B cell (primary cell): ENCODE data around the gene TSPO2. TPM values are rescaled to one million over a fixed set of nuclear protein-coding genes. Genes with fewer than 3 reads are reported as not detected.

Experiments used
- ATAC-seq: fragments of 200-7000 bp; cut with Tn5 transposase; one replicate; pipeline ENCODE4 v1.10.0; 2021; ENCODE audit warnings: low read depth, mild to moderate bottlenecking, moderate number of reproducible peaks, moderate library complexity
- CTCF ChIA-PET: fragments of 350-600 bp; sonication (Branson Sonifier 250); formaldehyde crosslinking; loops from one replicate; lab custom pipeline; 2021; ENCODE audit warnings: antibody characterized with exemption, inconsistent platforms; lab: Charles Lee
- POLR2A ChIA-PET: fragments of 350-600 bp; sonication (Branson Sonifier 250); formaldehyde crosslinking; loops from one replicate; lab custom pipeline; 2021; ENCODE audit warnings: antibody characterized with exemption; lab: Charles Lee
- DNase-seq: peaks from one replicate; pipeline ENCODE4 v3.0.0; 2013
- H2AFZ ChIP-seq: 2 replicates; pipeline ENCODE4 v1.6.1; 2012; ENCODE audit warnings: mild to moderate bottlenecking, low read depth, low read length; ENCODE audit not compliant: insufficient read depth, poor library complexity, severe bottlenecking
- H3K27ac ChIP-seq, 2 donors: 1 replicate in 1 of 2; 2 replicates in 1 of 2; pipeline ENCODE4 v1.5.1; 2012 to 2013; ENCODE audit warnings: low read length in 2 of 2, mild to moderate bottlenecking in 2 of 2, moderate library complexity in 1 of 2
- H3K27me3 ChIP-seq, 4 experiments: fragments of 200-600 bp in 1 of 4; sonication (generic) in 1 of 4; replicated peaks in 1 of 4; 1 replicate in 2 of 4; 2 replicates in 2 of 4; pipeline versions ENCODE4 v1.6.1 to v1.7.0; 2013 to 2016; ENCODE audit warnings: low read length in 3 of 4, mild to moderate bottlenecking in 2 of 4, mixed read lengths in 1 of 4, moderate library complexity in 1 of 4; ENCODE audit not compliant: insufficient read depth in 4 of 4, control insufficient read depth in 3 of 4; ENCODE audit errors: control extremely low read depth in 1 of 4
- H3K36me3 ChIP-seq, 2 experiments: replicated peaks in 1 of 2; 1 replicate in 1 of 2; 2 replicates in 1 of 2; pipeline versions ENCODE4 v1.6.1 to v1.7.1; 2013; ENCODE audit warnings: low read length in 1 of 2; ENCODE audit not compliant: insufficient read depth in 2 of 2, control insufficient read depth in 1 of 2; ENCODE audit errors: control extremely low read depth in 1 of 2, extremely low read depth in 1 of 2
- H3K4me1 ChIP-seq, 2 donors: fragments of 200-600 bp in 1 of 2; sonication (generic) in 1 of 2; 1 replicate in 1 of 2; 2 replicates in 1 of 2; pipeline versions ENCODE4 v1.5.1 to v1.6.1; 2013 to 2017; ENCODE audit warnings: low read length in 2 of 2; ENCODE audit not compliant: control insufficient read depth in 2 of 2, insufficient read depth in 2 of 2
- H3K4me2 ChIP-seq: replicated peaks from 2 replicates; pipeline ENCODE3; 2012; ENCODE audit warnings: mild to moderate bottlenecking, low read depth, low read length; ENCODE audit not compliant: poor library complexity, severe bottlenecking
- H3K4me3 ChIP-seq, 5 experiments: fragments of 200-600 bp in 1 of 5; sonication (generic) in 1 of 5; 1 replicate in 3 of 5; 2 replicates in 2 of 5; pipeline versions ENCODE4 v1.5.1 to v1.7.0; 2011 to 2016; ENCODE audit warnings: low read length in 4 of 5, mild to moderate bottlenecking in 4 of 5, low read depth in 2 of 5, control low read depth in 1 of 5, moderate library complexity in 1 of 5; ENCODE audit not compliant: insufficient read depth in 1 of 5; ENCODE audit errors: control extremely low read depth in 1 of 5, extremely low read depth in 1 of 5
- H3K79me2 ChIP-seq: fragments of 200-600 bp; sonication (generic); one replicate; pipeline ENCODE4 v1.6.0; 2016; ENCODE audit warnings: low read length; ENCODE audit not compliant: control insufficient read depth, insufficient read depth
- H3K9ac ChIP-seq: fragments of 200-600 bp; sonication (generic); 2 replicates; pipeline ENCODE4 v1.6.1; 2017; ENCODE audit warnings: mild to moderate bottlenecking, low read length, moderate library complexity
- H3K9me3 ChIP-seq, 3 donors: one replicate each; pipeline versions ENCODE4 v1.6.1 to v1.7.1; 2013; ENCODE audit warnings: low read length in 2 of 3; ENCODE audit not compliant: control insufficient read depth in 2 of 3, insufficient read depth in 1 of 3; ENCODE audit errors: control extremely low read depth in 1 of 3
- H4K20me1 ChIP-seq: 2 replicates; pipeline ENCODE4 v1.6.0; 2012; ENCODE audit warnings: mild to moderate bottlenecking, low read length; ENCODE audit not compliant: insufficient read depth, control insufficient read depth, poor library complexity, severe bottlenecking
- H3K27ac Mint-ChIP-seq: one replicate; pipeline ENCODE4 v1.8.0; 2021; ENCODE audit warnings: mixed read lengths
- H3K27me3 Mint-ChIP-seq: one replicate; pipeline ENCODE4 v1.8.0; 2021; ENCODE audit warnings: mixed read lengths
- H3K4me1 Mint-ChIP-seq: one replicate; pipeline ENCODE4 v1.8.0; 2021; ENCODE audit warnings: mixed read lengths
- H3K4me3 Mint-ChIP-seq: one replicate; pipeline ENCODE4 v1.8.0; 2021; ENCODE audit warnings: mixed read lengths
- H3K9me3 Mint-ChIP-seq: one replicate; pipeline ENCODE4 v1.8.0; 2022; ENCODE audit warnings: mixed read lengths; ENCODE audit not compliant: insufficient read depth
- CTCF ChIP-seq: fragments of 200-600 bp; IDR thresholded peaks from one replicate; pipeline ENCODE4 v1.8.0; 2022; ENCODE audit warnings: antibody characterized with exemption, mild to moderate bottlenecking
- EZH2 ChIP-seq: IDR thresholded peaks from 2 replicates; pipeline ENCODE4 v1.6.1; 2012; ENCODE audit warnings: borderline replicate concordance, low read depth, mild to moderate bottlenecking, moderate library complexity, low read length; ENCODE audit not compliant: insufficient read depth, poor library complexity, severe bottlenecking
- WGBS: methylation state at CpG from one replicate; pipeline ENCODE4 v1.1.5; 2013; ENCODE audit warnings: missing lambda C conversion rate; ENCODE audit not compliant: insufficient coverage; 5-methylcytosine and 5-hydroxymethylcytosine counted together
- intact Hi-C: fragments of 100-400 bp; cut with micrococcal nuclease; formaldehyde crosslinking; loops from one replicate; pipeline ENCODE4 v1.10.0; 2022
- polyA plus RNA-seq: library from polyadenylated mRNA; depleted of rRNA; stranded (reverse); fragments of >200 nt; gene quantifications from 2 replicates; pipeline ENCODE4 v1.2.3, GENCODE V29; 2012
- total RNA-seq, 2 donors: library from RNA; stranded (reverse); fragments of 120-200 nt in 1 of 2; gene quantifications; 1 replicate in 1 of 2; 2 replicates in 1 of 2; pipeline versions ENCODE4 v1.2.3 to v1.2.4, GENCODE V29; 2013 to 2022

The TSPO2 gene
- total and polyA plus RNA-seq, 2 donors (not counting 1 experiment from before 2014, with no cell fraction given): not detected

DNA sequence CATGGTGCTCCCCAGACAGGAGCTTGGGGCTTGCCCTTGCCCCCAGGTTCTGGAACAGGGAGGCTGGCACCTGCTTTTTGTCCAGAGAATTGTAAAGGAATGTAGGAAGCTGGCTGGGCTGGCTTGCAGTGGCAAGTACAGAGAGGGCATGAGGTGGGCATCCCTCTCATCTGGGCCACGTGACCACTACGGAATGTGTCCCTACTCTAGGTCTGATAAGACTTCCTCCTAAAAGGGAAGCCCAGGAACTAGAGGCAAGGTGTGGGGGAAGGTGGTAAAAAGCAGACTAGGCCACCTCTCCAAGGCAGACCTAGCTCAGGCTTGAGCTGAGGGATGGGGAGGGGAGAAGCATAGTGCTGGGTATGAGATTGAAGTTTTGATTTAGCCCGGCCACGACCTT lies 42.0 kb upstream of the TSPO2 start:
- Mint-ChIP-seq H3K9me3 (no peaks in the 10 kb centered on the region), H3K4me1 (no peaks in the 10 kb centered on the region), H3K27ac (no peak overlapping the region), H3K4me3 (no peak overlapping the region), H3K27me3 (peaks cover 44% of the 10 kb centered on the region)
- Histone ChIP-seq H2AFZ (no peak overlapping the region), H3K36me3 (no peaks in the 10 kb centered on the region), H3K4me3 (no peak overlapping the region), H3K9ac (no peak overlapping the region), H3K79me2 (no peaks in the 10 kb centered on the region), H3K9me3 (no peaks in the 10 kb centered on the region), H3K27me3 (peaks cover 0 to 30% (median 7%) of the 10 kb centered on the region in 4 experiments), H3K4me2 (no peak overlapping the region), H4K20me1 (no peaks in the 10 kb centered on the region), H3K4me1 (no peaks in the 10 kb centered on the region), H3K27ac (no peak overlapping the region)
- ATAC-seq (no peak), DNase-seq (no peak)
- intact Hi-C loops: no loop called here
- ChIA-PET CTCF (interaction anchor here (0.9 to 1.0 kb wide), 2 partner anchors 9 to 11 kb away, joined by 3 to 4 read pairs; no protein-coding TSS in a partner anchor), POLR2A (no interaction called here)
- WGBS: 79% methylated on average over 2 of the region's 4 CpGs
- TF ChIP-seq CTCF: no peak
- no peak for TF ChIP-seq EZH2

DNA sequence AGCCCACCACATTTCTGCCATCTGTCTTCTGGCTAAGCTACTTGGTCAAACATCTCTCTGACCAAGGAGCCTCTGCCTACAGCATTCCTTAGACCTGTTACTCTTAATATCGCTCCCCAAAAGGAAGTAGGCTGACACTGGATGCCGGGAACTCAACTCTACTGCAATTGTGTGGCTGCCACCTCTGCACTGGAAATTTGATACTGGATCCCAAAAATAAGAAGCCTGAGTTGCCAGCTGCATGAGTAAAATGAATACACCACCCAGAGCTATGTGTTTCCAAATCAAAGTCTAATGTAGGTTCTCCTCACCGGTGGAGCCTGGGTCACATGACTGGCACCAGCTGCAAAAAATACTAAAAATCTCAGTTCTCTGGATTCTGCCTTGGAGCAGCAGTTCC lies 40.1 kb upstream of the TSPO2 start:
- Mint-ChIP-seq H3K27me3 (peaks cover 35% of the 10 kb centered on the region), H3K4me3 (no peak overlapping the region), H3K27ac (no peak overlapping the region), H3K9me3 (no peaks in the 10 kb centered on the region), H3K4me1 (no peaks in the 10 kb centered on the region)
- H3K4me3 ChIP-seq: no peak overlapping the region
- H3K79me2 ChIP-seq: no peaks in the 10 kb centered on the region
- no peaks in the 10 kb centered on the region for H3K36me3 ChIP-seq
- H3K27ac ChIP-seq: no peak overlapping the region
- H3K4me1 ChIP-seq: no peaks in the 10 kb centered on the region
- ATAC-seq: no peak
- peaks cover 0 to 23% (median 7%) of the 10 kb centered on the region in 4 experiments for H3K27me3 ChIP-seq
- no peak overlapping the region for H3K9ac ChIP-seq
- H3K4me2 ChIP-seq: no peak overlapping the region
- intact Hi-C loops: no loop called here
- CTCF ChIA-PET: interaction anchor here (1.0 to 1.3 kb wide), 3 partner anchors 26 to 67 kb away, joined by 3 read pairs; no protein-coding TSS in a partner anchor
- DNase-seq: no peak
- no peaks in the 10 kb centered on the region for H4K20me1 ChIP-seq
- no peaks in the 10 kb centered on the region for H3K9me3 ChIP-seq
- no peak overlapping the region for H2AFZ ChIP-seq
- WGBS: 79% methylated on average over 3 of the region's 3 CpGs
- no peak for TF ChIP-seq EZH2
- TF ChIP-seq CTCF: no peak
- POLR2A ChIA-PET: no interaction called here
